Tibial nerve (tissue), 4 donors: ENCODE results near the gene PLA2G4A. TPM values are rescaled to one million over a fixed set of nuclear protein-coding genes. Genes with fewer than 3 reads are reported as not detected.
A peak's percentile ranks its signal among the peaks of the same experiment; 100 is the strongest.

ENCODE experiments used
- DNase-seq, 2 donors: peaks; one replicate each; pipeline ENCODE4 v3.0.0-alpha.2; 2019; ENCODE audit warnings: low spot score in 2 of 2
- H3K27ac ChIP-seq, 4 donors: fragments of 200-600 bp; sonication (generic) in 3 of 4; one replicate each; pipeline ENCODE4 v1.5.1; 2017 to 2019; ENCODE audit warnings: mild to moderate bottlenecking in 1 of 4
- H3K27me3 ChIP-seq, 2 donors: fragments of 200-600 bp; sonication (generic) in 1 of 2; one replicate each; pipeline versions ENCODE4 v1.5.1 to v1.6.0; 2017 to 2019
- H3K36me3 ChIP-seq, 3 donors: fragments of 200-600 bp; sonication (generic); one replicate each; pipeline ENCODE4 v1.5.1; 2018 to 2019
- H3K4me1 ChIP-seq, 4 donors: fragments of 200-600 bp; sonication (generic) in 3 of 4; one replicate each; pipeline ENCODE4 v1.5.1; 2017 to 2019
- H3K4me3 ChIP-seq, 4 donors: fragments of 200-600 bp; sonication (generic) in 3 of 4; one replicate each; pipeline ENCODE4 v1.5.1; 2017 to 2019; ENCODE audit warnings: mild to moderate bottlenecking in 1 of 4, moderate library complexity in 1 of 4
- H3K9me3 ChIP-seq, 4 donors: fragments of 200-600 bp; sonication (generic) in 3 of 4; one replicate each; pipeline ENCODE4 v1.5.1; 2017 to 2019
- CTCF ChIP-seq, 5 experiments: fragments of 200-600 bp in 3 of 5; fragments of 450-650 bp in 2 of 5; sonication (generic) in 3 of 5; IDR thresholded peaks; one replicate each; pipeline ENCODE4 v1.5.1; 2016 to 2019; ENCODE audit warnings: antibody characterized with exemption in 5 of 5, mild to moderate bottlenecking in 3 of 5, moderate library complexity in 2 of 5
- EP300 ChIP-seq, 2 donors: sonication (generic); formaldehyde crosslinking; IDR thresholded peaks; one replicate each; pipeline ENCODE4 v1.6.1; 2017; ENCODE audit warnings: antibody characterized with exemption in 2 of 2, mild to moderate bottlenecking in 1 of 2
- POLR2A ChIP-seq, 2 donors: fragments of 450-650 bp; IDR thresholded peaks; one replicate each; pipeline ENCODE4 v1.6.1; 2017; ENCODE audit warnings: antibody characterized with exemption in 2 of 2, mild to moderate bottlenecking in 2 of 2, moderate library complexity in 2 of 2
- WGBS, 2 donors: methylation state at CpG; one replicate each; pipeline ENCODE4 v1.1.5; 2018; 5-methylcytosine and 5-hydroxymethylcytosine counted together
- total RNA-seq, 4 donors: library from RNA; depleted of rRNA; stranded (reverse); fragments of >200 nt; gene quantifications; one replicate each; pipeline ENCODE4 v1.1.0, GENCODE V29; 2016

PLA2G4A gene
- total RNA-seq, 4 donors from 2014 or later = 3.7 to 7.2 (median 6.3) TPM

- no peaks in the 10 kb centered on the region for H3K4me1 ChIP-seq
- H3K4me3 ChIP-seq = no peak overlapping the region
- H3K27ac ChIP-seq = no peak overlapping the region
- TF ChIP-seq POLR2A (IDR thresholded peaks at IDR 0.05) = no peak
- TF ChIP-seq CTCF (IDR thresholded peaks at IDR 0.05) = no peak
- no peak for TF ChIP-seq EP300 (IDR thresholded peaks at IDR 0.05)
- 56 to 63% methylated on average over 4 of the region's 4 CpGs for WGBS, 2 donors
- H3K27me3 ChIP-seq = no peaks in the 10 kb centered on the region
- no peak for DNase-seq
- no peaks in the 10 kb centered on the region for H3K36me3 ChIP-seq
- no peaks in the 10 kb centered on the region for H3K9me3 ChIP-seq
These were observed 137.7 kb downstream of the PLA2G4A start for GRCh38 chr1:186966456-186966855.

- 72 to 84% methylated on average over 2 of the region's 2 CpGs for WGBS, 2 donors
- Histone ChIP-seq H3K36me3 (no peaks in the 10 kb centered on the region), H3K4me3 (no peak overlapping the region), H3K27me3 (no peaks in the 10 kb centered on the region), H3K4me1 (no peaks in the 10 kb centered on the region), H3K27ac (no peak overlapping the region), H3K9me3 (no peaks in the 10 kb centered on the region)
- TF ChIP-seq EP300 (IDR thresholded peaks at IDR 0.05) (no peak), CTCF (IDR thresholded peaks at IDR 0.05) (no peak)
- no peak for DNase-seq
These were observed 139.1 kb downstream of the PLA2G4A start for GRCh38 chr1:186967656-186968394.

- WGBS, 2 donors = 9% methylated on average over 3 of the region's 3 CpGs
- Histone ChIP-seq H3K4me1 (peaks cover 0 to 11% (median 0%) of the 10 kb centered on the region in 4 donors), H3K27me3 (no peaks in the 10 kb centered on the region), H3K9me3 (no peaks in the 10 kb centered on the region), H3K27ac (peak overlapping the region in 1 of 4 donors; percentile 19), H3K36me3 (no peaks in the 10 kb centered on the region), H3K4me3 (no peak overlapping the region)
- DNase-seq = no peak
- TF ChIP-seq EP300 (IDR thresholded peaks at IDR 0.05) (peak in 1 of 2 donors; percentile 15), CTCF (IDR thresholded peaks at IDR 0.05) (no peak)
These were observed 146.0 kb downstream of the PLA2G4A start for GRCh38 chr1:186974774-186975181.

GRCh38 chr1:186975220-186975619 lies 146.5 kb downstream of the PLA2G4A start:
- no peak overlapping the region for H3K4me3 ChIP-seq
- DNase-seq = no peak
- peak overlapping the region in 1 of 4 donors; percentile 19 for H3K27ac ChIP-seq
- no peaks in the 10 kb centered on the region for H3K36me3 ChIP-seq
- peaks cover 0 to 11% (median 0%) of the 10 kb centered on the region in 4 donors for H3K4me1 ChIP-seq
- TF ChIP-seq POLR2A (IDR thresholded peaks at IDR 0.05) (no peak), EP300 (IDR thresholded peaks at IDR 0.05) (no peak), CTCF (IDR thresholded peaks at IDR 0.05) (no peak)
- WGBS, 2 donors = 46 to 52% methylated on average over 1 of the region's 1 CpG
- H3K9me3 ChIP-seq = no peaks in the 10 kb centered on the region
- no peaks in the 10 kb centered on the region for H3K27me3 ChIP-seq

- no peaks in the 10 kb centered on the region for H3K36me3 ChIP-seq
- no peaks in the 10 kb centered on the region for H3K27me3 ChIP-seq
- 75 to 81% methylated on average over 8 of the region's 8 CpGs for WGBS, 2 donors
- no peak for DNase-seq
- no peaks in the 10 kb centered on the region for H3K9me3 ChIP-seq
- no peak for TF ChIP-seq POLR2A (IDR thresholded peaks at IDR 0.05)
- TF ChIP-seq CTCF (IDR thresholded peaks at IDR 0.05) = no peak
- no peak for TF ChIP-seq EP300 (IDR thresholded peaks at IDR 0.05)
- no peak overlapping the region for H3K27ac ChIP-seq
- H3K4me3 ChIP-seq = no peak overlapping the region
- H3K4me1 ChIP-seq = peaks cover 0 to 11% (median 0%) of the 10 kb centered on the region in 4 donors
These were observed 148.0 kb downstream of the PLA2G4A start for GRCh38 chr1:186976700-186977099.
